IMR-90 (cell line): ENCODE data around the gene NPFFR1. TPM values are rescaled to one million over a fixed set of nuclear protein-coding genes. Genes with fewer than 3 reads are reported as not detected.
A peak's percentile ranks its signal among the peaks of the same experiment; 100 is the strongest.

Experiments used
- ATAC-seq: fragments of 200-7000 bp; cut with Tn5 transposase; 2 replicates; pipeline ENCODE4 v1.9.1; 2020; ENCODE audit warnings: low read depth, mild to moderate bottlenecking, moderate library complexity
- BruUV-seq: library from RNA; stranded (reverse); fragments of 400-500 nt; replicated peaks from 2 replicates; lab custom pipeline; 2021; lab: Mats Ljungman, UMichigan
- CTCF ChIA-PET: fragments of 300-600 bp; formaldehyde crosslinking; extraction: SDS; loops from one replicate; lab custom pipeline; 2021; ENCODE audit warnings: antibody characterized with exemption; lab: Yijun Ruan, JAX
- POLR2A ChIA-PET: fragments of 300-600 bp; sonication (Branson Sonifier 250); formaldehyde crosslinking; loops from one replicate; lab custom pipeline; 2022; ENCODE audit warnings: antibody characterized with exemption; ENCODE audit not compliant: unreplicated experiment; lab: Charles Lee
- DNase-seq: peaks from one replicate; pipeline ENCODE4 v3.0.0; 2013
- H2AFZ ChIP-seq: replicated peaks from 2 replicates; pipeline ENCODE3; 2013; ENCODE audit warnings: low read length, mild to moderate bottlenecking; ENCODE audit not compliant: poor library complexity
- H2AK5ac ChIP-seq: 2 replicates; pipeline ENCODE4 v1.6.1; 2013; ENCODE audit warnings: low read depth, low read length, inconsistent platforms
- H2AK9ac ChIP-seq: replicated peaks from 2 replicates; pipeline ENCODE3; 2013; ENCODE audit warnings: mild to moderate bottlenecking, low read depth, low read length, moderate library complexity; ENCODE audit not compliant: poor library complexity
- H2BK120ac ChIP-seq: 2 replicates; pipeline ENCODE4 v1.6.1; 2013; ENCODE audit warnings: low read depth, low read length, inconsistent platforms
- H2BK15ac ChIP-seq: 3 replicates; pipeline ENCODE4 v1.6.1; 2013; ENCODE audit warnings: low read depth, low read length, inconsistent platforms
- H2BK20ac ChIP-seq: 2 replicates; pipeline ENCODE4 v1.6.1; 2013; ENCODE audit warnings: low read depth, mild to moderate bottlenecking, inconsistent platforms, low read length, moderate library complexity
- H2BK5ac ChIP-seq: 2 replicates; pipeline ENCODE4 v1.6.1; 2013; ENCODE audit warnings: mild to moderate bottlenecking, low read depth, low read length, inconsistent platforms; ENCODE audit not compliant: poor library complexity, severe bottlenecking
- H3K14ac ChIP-seq: replicated peaks from 2 replicates; pipeline ENCODE4 v1.6.1; 2013; ENCODE audit warnings: low read depth, low read length, inconsistent platforms
- H3K18ac ChIP-seq: 2 replicates; pipeline ENCODE4 v1.6.1; 2013; ENCODE audit warnings: low read depth, low read length, control low read depth
- H3K23ac ChIP-seq: 2 replicates; pipeline ENCODE4 v1.6.1; 2013; ENCODE audit warnings: low read depth, low read length, inconsistent platforms
- H3K27ac ChIP-seq: 2 replicates; pipeline ENCODE4 v1.5.1; 2013; ENCODE audit warnings: mild to moderate bottlenecking, control low read depth, low read length; ENCODE audit not compliant: insufficient read depth
- H3K27me3 ChIP-seq: 2 replicates; pipeline ENCODE4 v1.6.1; 2013; ENCODE audit warnings: low read length; ENCODE audit not compliant: control insufficient read depth, insufficient read depth
- H3K36me3 ChIP-seq: 2 replicates; pipeline ENCODE4 v1.6.1; 2013; ENCODE audit warnings: low read length, mixed read lengths; ENCODE audit not compliant: control insufficient read depth, insufficient read depth
- H3K4ac ChIP-seq: 2 replicates; pipeline ENCODE4 v1.6.1; 2013; ENCODE audit warnings: low read depth, low read length, inconsistent platforms
- H3K4me1 ChIP-seq: 2 replicates; pipeline ENCODE4 v1.6.1; 2013; ENCODE audit warnings: low read length, mixed read lengths; ENCODE audit not compliant: control insufficient read depth, insufficient read depth
- H3K4me2 ChIP-seq: 2 replicates; pipeline ENCODE4 v1.6.1; 2013; ENCODE audit warnings: low read depth, mild to moderate bottlenecking, control low read depth, low read length, moderate library complexity
- H3K4me3 ChIP-seq: 2 replicates; pipeline ENCODE4 v1.5.1; 2013; ENCODE audit warnings: low read depth, mild to moderate bottlenecking, control low read depth, low read length, moderate library complexity; ENCODE audit not compliant: insufficient read depth
- H3K56ac ChIP-seq: 2 replicates; pipeline ENCODE4 v1.6.1; 2013; ENCODE audit warnings: low read length, inconsistent platforms; ENCODE audit not compliant: insufficient read depth; ENCODE audit errors: extremely low read depth
- H3K79me1 ChIP-seq, 2 experiments: 2 replicates each; pipeline ENCODE4 v1.6.1; 2013; ENCODE audit warnings: low read length in 2 of 2, inconsistent platforms in 1 of 2, low read depth in 1 of 2
- H3K9ac ChIP-seq: 2 replicates; pipeline ENCODE4 v1.6.1; 2013; ENCODE audit warnings: low read depth, low read length, control low read depth
- H3K9me1 ChIP-seq: 2 replicates; pipeline ENCODE4 v1.6.1; 2013; ENCODE audit warnings: low read length, inconsistent platforms; ENCODE audit not compliant: insufficient read depth
- H3K9me3 ChIP-seq: 2 replicates; pipeline ENCODE4 v1.6.1; 2013; ENCODE audit warnings: low read length; ENCODE audit not compliant: control insufficient read depth, insufficient read depth
- H4K20me1 ChIP-seq: 2 replicates; pipeline ENCODE4 v1.6.1; 2013; ENCODE audit warnings: low read length, inconsistent platforms; ENCODE audit not compliant: insufficient read depth
- H4K5ac ChIP-seq: 2 replicates; pipeline ENCODE4 v1.6.1; 2013; ENCODE audit warnings: mild to moderate bottlenecking, low read depth, low read length, control low read depth
- H4K8ac ChIP-seq, 2 experiments: 2 replicates each; pipeline ENCODE4 v1.6.1; 2013; ENCODE audit warnings: low read depth in 2 of 2, low read length in 2 of 2, control low read depth in 1 of 2, inconsistent platforms in 1 of 2
- H4K91ac ChIP-seq: 2 replicates; pipeline ENCODE4 v1.6.1; 2013; ENCODE audit warnings: low read depth, low read length, inconsistent platforms; ENCODE audit not compliant: insufficient read depth
- CEBPB ChIP-seq: IDR thresholded peaks from 2 replicates; pipeline ENCODE4 v1.6.1; 2012; ENCODE audit warnings: low read depth, low read length, improper control_type of control experiment
- FOS ChIP-seq: fragments of 150-350 bp; IDR thresholded peaks from 2 replicates; pipeline ENCODE4 v1.6.1; 2016; ENCODE audit warnings: low read depth, low read length
- POLR2A ChIP-seq: IDR thresholded peaks from 2 replicates; pipeline ENCODE4 v1.6.1; 2012; ENCODE audit warnings: mild to moderate bottlenecking, low read depth, low read length
- RFX5 ChIP-seq: IDR thresholded peaks from 2 replicates; pipeline ENCODE4 v1.8.0; 2012; ENCODE audit warnings: low read depth, mild to moderate bottlenecking, low read length, moderate library complexity
- WGBS, 2 experiments: methylation state at CpG; one replicate each; pipeline versions ENCODE4 v1.1.5 to v1.1.7; 2013; ENCODE audit warnings: missing lambda C conversion rate in 2 of 2; ENCODE audit not compliant: insufficient read length in 1 of 2; ENCODE audit errors: extremely low coverage in 2 of 2; 5-methylcytosine and 5-hydroxymethylcytosine counted together
- dilution Hi-C: fragments of 300-500 bp; cut with HindIII; formaldehyde crosslinking; loops from one replicate; pipeline ENCODE4 v1.14.3; 2018; ENCODE audit warnings: low sequenced_read_pairs; ENCODE audit not compliant: unreplicated experiment
- in situ Hi-C: fragments of 300-500 bp; cut with MboI; formaldehyde crosslinking; loops from 3 replicates; pipeline ENCODE4 v1.14.3; 2019; ENCODE audit warnings: low sequenced_read_pairs, inconsistent platforms, mixed read lengths
- intact Hi-C: fragments of 100-400 bp; cut with micrococcal nuclease; formaldehyde crosslinking; loops from 2 replicates; pipeline ENCODE4 v1.10.0; 2022
- polyA plus RNA-seq, 3 experiments: library from polyadenylated mRNA; depleted of rRNA; stranded (reverse); fragments of >200 nt; gene quantifications; 2 replicates each; pipeline ENCODE4 v1.2.3, GENCODE V29; 2012; ENCODE audit warnings: low replicate concordance in 1 of 3
- total RNA-seq: library from RNA; depleted of rRNA; stranded (reverse); fragments of >200 nt; gene quantifications from 2 replicates; pipeline ENCODE4 v1.2.3, GENCODE V29; 2012

Gene NPFFR1
- total and polyA plus RNA-seq, 2 of the 4 experiments (the other 2 are of a cell fraction), result not detected

DNA sequence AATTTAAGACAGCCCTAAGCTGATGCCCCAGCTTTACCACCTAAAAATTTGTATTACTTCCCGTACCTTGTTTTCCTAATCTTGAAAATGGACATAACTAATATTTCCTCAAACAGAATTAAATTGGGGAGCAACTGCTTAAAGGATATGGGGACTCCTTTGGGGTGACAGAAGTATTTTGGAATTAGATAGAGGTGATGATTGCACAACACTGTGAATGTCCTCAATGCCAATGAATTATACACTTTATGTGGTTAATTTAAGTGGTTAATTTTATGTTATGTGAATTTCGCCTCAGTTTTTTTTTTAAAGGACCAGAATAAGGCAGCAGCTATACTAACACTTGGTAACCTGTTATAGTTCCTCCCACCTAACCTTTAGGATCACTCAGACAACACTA, 19.9 kb upstream of the NPFFR1 start:
- Histone ChIP-seq H3K9me1 (0 out of 2 replicates have a peak, but pooled peaks cover 2% of the 10 kb centered on the region), H2BK120ac (no peak overlapping the region), H3K14ac (no peak overlapping the region), H3K27ac (no peak overlapping the region), H2BK5ac (no peak overlapping the region), H3K18ac (no peak overlapping the region), H2AK5ac (no peak overlapping the region), H3K56ac (no peak overlapping the region), H3K79me1 (no peaks in the 10 kb centered on the region), H2BK15ac (no peak overlapping the region), H3K9me3 (no peaks in the 10 kb centered on the region), H4K91ac (no peak overlapping the region), H2BK20ac (no peak overlapping the region), H4K8ac (no peak overlapping the region), H3K23ac (no peak overlapping the region), H4K20me1 (no peaks in the 10 kb centered on the region), H3K9ac (no peak overlapping the region), H2AK9ac (no peak overlapping the region), H3K27me3 (0 out of 2 replicates have a peak, but pooled peaks cover 2% of the 10 kb centered on the region), H2AFZ (no peak overlapping the region), H3K4ac (no peak overlapping the region), H3K36me3 (peaks cover 4% of the 10 kb centered on the region; the same call in 1 of the 2 replicates), H3K4me2 (no peak overlapping the region), H3K4me1 (peaks cover 3% of the 10 kb centered on the region; the same call in 1 of the 2 replicates), H4K5ac (no peak overlapping the region), H3K4me3 (no peak overlapping the region)
- POLR2A ChIA-PET, result no interaction called here
- no peak for TF ChIP-seq FOS
- no peak for TF ChIP-seq RFX5
- 0 out of 2 replicates have a peak, but pooled peaks have one; percentile 53 for TF ChIP-seq CEBPB
- no peak for TF ChIP-seq POLR2A
- WGBS, 2 experiments, result no CpG with 5 or more reads among the region's 2 CpGs
- BruUV-seq, result no TSS peak
- CTCF ChIA-PET, result interaction anchor here (1.2 kb wide), 1 partner anchor 60 kb away, joined by 3 read pairs; no protein-coding TSS in a partner anchor
- in situ Hi-C loops (no loop called here), intact Hi-C loops (loop anchor here (2.0 kb wide), 1 partner anchor 49 kb away; no protein-coding TSS in a partner anchor), dilution Hi-C loops (no loop called here)
- no peak for DNase-seq
- no peak for ATAC-seq
